SK-N-SH treated with all-trans-retinoic acid at 6 μM for 48 hours (cell line): ENCODE data around the gene PCDHGA3.
"Not testable (repeated sequence)": the region's sequence is repeated elsewhere in the genome, so short reads cannot be mapped to it uniquely, and the experiment has no call there.

ENCODE experiments used
- ATAC-seq: fragments of 200-7000 bp; cut with Tn5 transposase; 3 replicates; pipeline ENCODE4 v1.9.1; 2020; ENCODE audit warnings: mild to moderate bottlenecking, moderate library complexity
- ARNTL ChIP-seq: fragments of 450-650 bp; formaldehyde crosslinking; IDR thresholded peaks from 2 replicates; pipeline ENCODE4 v1.5.0; 2020; ENCODE audit warnings: low read depth, mild to moderate bottlenecking, moderate library complexity, borderline replicate concordance
- BACH2 ChIP-seq: fragments of 250-450 bp; sonication (Bioruptor Pico); IDR thresholded peaks from 2 replicates; pipeline ENCODE4 v1.9.0; 2021; ENCODE audit warnings: mild to moderate bottlenecking, borderline replicate concordance
- GLIS3 ChIP-seq: fragments of 250-450 bp; sonication (Bioruptor Pico); IDR thresholded peaks from 2 replicates; pipeline ENCODE4 v1.5.0; 2020; ENCODE audit warnings: mild to moderate bottlenecking, moderate library complexity
- OSR1 ChIP-seq: fragments of 250-450 bp; sonication (Bioruptor Pico); IDR thresholded peaks from 2 replicates; pipeline ENCODE4 v1.8.0; 2022; ENCODE audit warnings: moderate library complexity, mild to moderate bottlenecking, inconsistent platforms
- POU6F1 ChIP-seq: fragments of 250-450 bp; sonication (Bioruptor Pico); IDR thresholded peaks from 2 replicates; pipeline ENCODE4 v1.8.0; 2021; ENCODE audit warnings: low read depth, mild to moderate bottlenecking, moderate library complexity, borderline replicate concordance
- SNAI2 ChIP-seq: fragments of 250-450 bp; sonication (Bioruptor Pico); IDR thresholded peaks from 2 replicates; pipeline ENCODE4 v1.5.0; 2020; ENCODE audit warnings: mild to moderate bottlenecking, moderate library complexity
- TOX ChIP-seq: fragments of 250-450 bp; sonication (Bioruptor Pico); IDR thresholded peaks from 2 replicates; pipeline ENCODE4 v1.8.0; 2021; ENCODE audit warnings: mild to moderate bottlenecking, moderate library complexity, borderline replicate concordance
- ZFP30 ChIP-seq: fragments of 450-650 bp; formaldehyde crosslinking; IDR thresholded peaks from 2 replicates; pipeline ENCODE4 v1.5.0; 2022; ENCODE audit warnings: mild to moderate bottlenecking, moderate library complexity
- TF ChIP-seq, protein P1 (sequence below): fragments of 250-450 bp; sonication (Bioruptor Pico); IDR thresholded peaks from 2 replicates; pipeline ENCODE4 v1.5.1; 2021; ENCODE audit warnings: mild to moderate bottlenecking, moderate library complexity
- TF ChIP-seq, protein P2 (sequence below): fragments of 250-450 bp; sonication (Bioruptor Pico); IDR thresholded peaks from 2 replicates; pipeline ENCODE4 v1.5.0; 2020; ENCODE audit warnings: mild to moderate bottlenecking, moderate library complexity
- TF ChIP-seq, protein P3 (sequence below): fragments of 250-450 bp; sonication (Bioruptor Pico); IDR thresholded peaks from 2 replicates; pipeline ENCODE4 v1.8.0; 2020; ENCODE audit warnings: mild to moderate bottlenecking, moderate library complexity, borderline replicate concordance

Gene PCDHGA3

GRCh38 chr5:141393267-141393666 is 49.6 kb downstream of the PCDHGA3 start:
- no peak for TF ChIP-seq POU6F1 (CRISPR knock-in tag)
- TF ChIP-seq ZFP30 (CRISPR knock-in tag), result no peak
- TF ChIP-seq GLIS3 (CRISPR knock-in tag), result no peak
- TF ChIP-seq, protein P1, sequence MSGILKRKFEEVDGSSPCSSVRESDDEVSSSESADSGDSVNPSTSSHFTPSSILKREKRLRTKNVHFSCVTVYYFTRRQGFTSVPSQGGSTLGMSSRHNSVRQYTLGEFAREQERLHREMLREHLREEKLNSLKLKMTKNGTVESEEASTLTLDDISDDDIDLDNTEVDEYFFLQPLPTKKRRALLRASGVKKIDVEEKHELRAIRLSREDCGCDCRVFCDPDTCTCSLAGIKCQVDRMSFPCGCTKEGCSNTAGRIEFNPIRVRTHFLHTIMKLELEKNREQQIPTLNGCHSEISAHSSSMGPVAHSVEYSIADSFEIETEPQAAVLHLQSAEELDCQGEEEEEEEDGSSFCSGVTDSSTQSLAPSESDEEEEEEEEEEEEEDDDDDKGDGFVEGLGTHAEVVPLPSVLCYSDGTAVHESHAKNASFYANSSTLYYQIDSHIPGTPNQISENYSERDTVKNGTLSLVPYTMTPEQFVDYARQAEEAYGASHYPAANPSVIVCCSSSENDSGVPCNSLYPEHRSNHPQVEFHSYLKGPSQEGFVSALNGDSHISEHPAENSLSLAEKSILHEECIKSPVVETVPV, result no peak
- TF ChIP-seq BACH2, result no peak
- no peak for TF ChIP-seq OSR1 (CRISPR knock-in tag)
- TF ChIP-seq, protein P2, sequence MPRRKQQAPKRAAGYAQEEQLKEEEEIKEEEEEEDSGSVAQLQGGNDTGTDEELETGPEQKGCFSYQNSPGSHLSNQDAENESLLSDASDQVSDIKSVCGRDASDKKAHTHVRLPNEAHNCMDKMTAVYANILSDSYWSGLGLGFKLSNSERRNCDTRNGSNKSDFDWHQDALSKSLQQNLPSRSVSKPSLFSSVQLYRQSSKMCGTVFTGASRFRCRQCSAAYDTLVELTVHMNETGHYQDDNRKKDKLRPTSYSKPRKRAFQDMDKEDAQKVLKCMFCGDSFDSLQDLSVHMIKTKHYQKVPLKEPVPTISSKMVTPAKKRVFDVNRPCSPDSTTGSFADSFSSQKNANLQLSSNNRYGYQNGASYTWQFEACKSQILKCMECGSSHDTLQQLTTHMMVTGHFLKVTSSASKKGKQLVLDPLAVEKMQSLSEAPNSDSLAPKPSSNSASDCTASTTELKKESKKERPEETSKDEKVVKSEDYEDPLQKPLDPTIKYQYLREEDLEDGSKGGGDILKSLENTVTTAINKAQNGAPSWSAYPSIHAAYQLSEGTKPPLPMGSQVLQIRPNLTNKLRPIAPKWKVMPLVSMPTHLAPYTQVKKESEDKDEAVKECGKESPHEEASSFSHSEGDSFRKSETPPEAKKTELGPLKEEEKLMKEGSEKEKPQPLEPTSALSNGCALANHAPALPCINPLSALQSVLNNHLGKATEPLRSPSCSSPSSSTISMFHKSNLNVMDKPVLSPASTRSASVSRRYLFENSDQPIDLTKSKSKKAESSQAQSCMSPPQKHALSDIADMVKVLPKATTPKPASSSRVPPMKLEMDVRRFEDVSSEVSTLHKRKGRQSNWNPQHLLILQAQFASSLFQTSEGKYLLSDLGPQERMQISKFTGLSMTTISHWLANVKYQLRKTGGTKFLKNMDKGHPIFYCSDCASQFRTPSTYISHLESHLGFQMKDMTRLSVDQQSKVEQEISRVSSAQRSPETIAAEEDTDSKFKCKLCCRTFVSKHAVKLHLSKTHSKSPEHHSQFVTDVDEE (CRISPR knock-in tag), result no peak
- TF ChIP-seq SNAI2, result no peak
- no peak for TF ChIP-seq TOX (CRISPR knock-in tag)
- TF ChIP-seq, protein P3, sequence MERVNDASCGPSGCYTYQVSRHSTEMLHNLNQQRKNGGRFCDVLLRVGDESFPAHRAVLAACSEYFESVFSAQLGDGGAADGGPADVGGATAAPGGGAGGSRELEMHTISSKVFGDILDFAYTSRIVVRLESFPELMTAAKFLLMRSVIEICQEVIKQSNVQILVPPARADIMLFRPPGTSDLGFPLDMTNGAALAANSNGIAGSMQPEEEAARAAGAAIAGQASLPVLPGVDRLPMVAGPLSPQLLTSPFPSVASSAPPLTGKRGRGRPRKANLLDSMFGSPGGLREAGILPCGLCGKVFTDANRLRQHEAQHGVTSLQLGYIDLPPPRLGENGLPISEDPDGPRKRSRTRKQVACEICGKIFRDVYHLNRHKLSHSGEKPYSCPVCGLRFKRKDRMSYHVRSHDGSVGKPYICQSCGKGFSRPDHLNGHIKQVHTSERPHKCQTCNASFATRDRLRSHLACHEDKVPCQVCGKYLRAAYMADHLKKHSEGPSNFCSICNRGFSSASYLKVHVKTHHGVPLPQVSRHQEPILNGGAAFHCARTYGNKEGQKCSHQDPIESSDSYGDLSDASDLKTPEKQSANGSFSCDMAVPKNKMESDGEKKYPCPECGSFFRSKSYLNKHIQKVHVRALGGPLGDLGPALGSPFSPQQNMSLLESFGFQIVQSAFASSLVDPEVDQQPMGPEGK, result no peak
- no peak for TF ChIP-seq ARNTL (CRISPR knock-in tag)
- no peak for ATAC-seq

DNA sequence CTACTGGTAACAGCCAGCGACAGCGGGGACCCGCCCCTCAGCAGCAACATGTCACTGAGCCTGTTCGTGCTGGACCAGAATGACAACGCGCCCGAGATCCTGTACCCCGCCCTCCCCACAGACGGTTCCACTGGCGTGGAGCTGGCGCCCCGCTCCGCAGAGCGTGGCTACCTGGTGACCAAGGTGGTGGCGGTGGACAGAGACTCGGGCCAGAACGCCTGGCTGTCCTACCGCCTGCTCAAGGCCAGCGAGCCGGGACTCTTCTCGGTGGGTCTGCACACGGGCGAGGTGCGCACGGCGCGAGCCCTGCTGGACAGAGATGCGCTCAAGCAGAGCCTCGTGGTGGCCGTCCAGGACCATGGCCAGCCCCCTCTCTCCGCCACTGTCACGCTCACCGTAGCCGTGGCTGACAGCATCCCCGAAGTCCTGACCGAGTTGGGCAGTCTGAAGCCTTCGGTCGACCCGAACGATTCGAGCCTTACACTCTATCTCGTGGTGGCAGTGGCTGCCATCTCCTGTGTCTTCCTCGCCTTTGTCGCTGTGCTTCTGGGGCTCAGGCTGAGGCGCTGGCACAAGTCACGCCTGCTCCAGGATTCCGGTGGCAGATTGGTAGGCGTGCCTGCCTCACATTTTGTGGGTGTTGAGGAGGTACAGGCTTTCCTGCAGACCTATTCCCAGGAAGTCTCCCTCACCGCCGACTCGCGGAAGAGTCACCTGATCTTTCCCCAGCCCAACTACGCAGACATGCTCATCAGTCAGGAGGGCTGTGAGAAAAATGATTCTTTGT is 51.0 kb downstream of the PCDHGA3 start:
- not testable (repeated sequence) for ATAC-seq
